ENCODE measurements around the gene DUOXA1.

GRCh38 chr15:45137703-45138102 lies 8.0 kb upstream of the DUOXA1 start:
- no peak for TF ChIP-seq CTCF (optimal IDR thresholded peaks at IDR 0.05 in 1 of 3, IDR thresholded peaks at IDR 0.05 in 1 of 3, conservative IDR thresholded peaks at IDR 0.05 in 1 of 3; ENCODE audit: extremely low read depth in 1 of 3, insufficient read depth in 2 of 3, low read length in 3 of 3)
- no peak for TF ChIP-seq EZH2 (IDR thresholded peaks at IDR 0.05; ENCODE audit: low read length)

All from keratinocyte (primary cell).